ENCODE data around the gene MAP2K5.

Gene MAP2K5

GRCh38 chr15:67809441-67809840, 266.9 kb downstream of the MAP2K5 start:
- no peak for DNase-seq (ENCODE audit: low read depth)
- no peak for TF ChIP-seq CTCF (IDR thresholded peaks at IDR 0.05; ENCODE audit: control insufficient read depth, extremely low read depth, insufficient read depth)
- H3K4me3 ChIP-seq (ENCODE audit: low read depth, low read length): no peak overlapping the region

DNA sequence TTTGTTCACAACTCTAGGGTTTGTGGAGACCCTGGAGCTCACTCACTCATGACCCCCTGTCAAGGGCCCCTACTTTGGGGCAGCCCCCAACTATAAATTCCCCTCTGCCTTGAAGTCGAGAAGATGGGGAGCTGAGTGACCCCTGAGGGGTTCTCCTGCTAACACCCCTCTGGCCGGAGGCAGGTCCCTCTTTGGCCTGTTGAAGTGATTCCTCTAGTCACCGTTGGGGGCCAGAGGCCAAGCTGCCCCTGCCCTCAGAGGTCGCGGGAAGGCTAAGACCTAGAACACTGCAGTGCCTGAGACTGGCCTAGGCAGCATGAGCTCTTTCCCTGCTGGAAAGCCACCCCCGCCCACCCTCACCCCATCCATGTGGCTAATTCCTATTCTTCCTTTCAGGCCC, 267.4 kb downstream of the MAP2K5 start:
- H3K4me3 ChIP-seq (ENCODE audit: low read depth, low read length): no peak overlapping the region
- TF ChIP-seq CTCF (IDR thresholded peaks at IDR 0.05; ENCODE audit: control insufficient read depth, extremely low read depth, insufficient read depth): no peak
- no peak for DNase-seq (ENCODE audit: low read depth)

DNA sequence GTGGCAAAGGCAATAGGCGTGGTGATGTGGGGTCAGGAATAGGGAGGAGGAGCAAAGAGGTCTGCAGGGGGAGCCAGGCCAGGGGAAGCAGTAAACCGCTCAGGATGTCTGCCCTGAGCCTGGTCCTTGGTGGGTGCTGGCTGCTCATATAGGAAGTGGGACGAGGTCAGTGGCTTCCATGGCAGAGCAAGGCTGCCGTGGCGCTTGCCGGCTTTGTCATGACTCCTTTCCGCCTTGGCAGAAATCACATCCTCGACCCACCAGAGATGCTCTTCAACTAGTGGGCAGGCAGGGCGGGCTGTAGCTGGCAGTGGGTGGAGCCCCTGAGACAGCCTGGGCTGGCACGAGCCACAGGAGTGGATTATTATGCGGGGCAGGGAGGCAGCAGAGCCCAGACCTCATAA, 269.7 kb downstream of the MAP2K5 start:
- H3K4me3 ChIP-seq (ENCODE audit: low read depth, low read length): no peak overlapping the region
- TF ChIP-seq CTCF (IDR thresholded peaks at IDR 0.05; ENCODE audit: control insufficient read depth, extremely low read depth, insufficient read depth): no peak
- DNase-seq (ENCODE audit: low read depth): no peak

- DNase-seq (ENCODE audit: low read depth): no peak
- no peak for TF ChIP-seq CTCF (IDR thresholded peaks at IDR 0.05; ENCODE audit: control insufficient read depth, extremely low read depth, insufficient read depth)
- no peak overlapping the region for H3K4me3 ChIP-seq (ENCODE audit: low read depth, low read length)
Observed at GRCh38 chr15:67813104-67813634, 270.7 kb downstream of the MAP2K5 start.

- H3K4me3 ChIP-seq (ENCODE audit: low read depth, low read length): no peak overlapping the region
- TF ChIP-seq CTCF (IDR thresholded peaks at IDR 0.05; ENCODE audit: control insufficient read depth, extremely low read depth, insufficient read depth): no peak
- DNase-seq (ENCODE audit: low read depth): no peak
Observed at GRCh38 chr15:67815036-67815592, 272.6 kb downstream of the MAP2K5 start.

DNA sequence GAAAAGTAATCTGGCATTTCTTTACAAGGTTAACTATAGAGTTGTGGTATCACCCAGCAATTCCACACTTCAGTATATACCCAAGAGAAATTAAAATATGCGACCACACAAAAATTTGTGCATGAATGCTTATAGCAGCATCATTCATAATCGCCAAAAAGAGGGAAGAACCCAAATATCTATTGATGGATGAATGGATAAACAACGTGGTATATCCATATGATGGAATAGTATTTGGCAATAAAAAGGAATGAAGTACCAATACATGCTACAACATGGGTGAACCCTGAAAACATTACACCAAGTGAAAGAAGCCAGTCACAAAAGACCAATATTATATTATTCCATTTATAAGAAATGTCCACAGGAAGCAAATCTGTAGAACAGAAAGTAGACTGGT, 274.2 kb downstream of the MAP2K5 start:
- DNase-seq (ENCODE audit: low read depth): no peak
- no peak for TF ChIP-seq CTCF (IDR thresholded peaks at IDR 0.05; ENCODE audit: control insufficient read depth, extremely low read depth, insufficient read depth)
- no peak overlapping the region for H3K4me3 ChIP-seq (ENCODE audit: low read depth, low read length)

GRCh38 chr15:67818464-67818863, 276.0 kb downstream of the MAP2K5 start:
- no peak overlapping the region for H3K4me3 ChIP-seq (ENCODE audit: low read depth, low read length)
- DNase-seq (ENCODE audit: low read depth): no peak
- TF ChIP-seq CTCF (IDR thresholded peaks at IDR 0.05; ENCODE audit: control insufficient read depth, extremely low read depth, insufficient read depth): no peak

Measured in LNCaP clone FGC (cell line).